ENCODE data around the gene DES. TPM values are rescaled to one million over a fixed set of nuclear protein-coding genes. Genes with fewer than 3 reads are reported as not detected.

Gene DES
- total RNA-seq, 5 donors from 2014 or later (not counting 1 experiment from before 2014, with no cell fraction given), result 0.98 to 1.3 (median 1.3) TPM; not detected in 2

DNA sequence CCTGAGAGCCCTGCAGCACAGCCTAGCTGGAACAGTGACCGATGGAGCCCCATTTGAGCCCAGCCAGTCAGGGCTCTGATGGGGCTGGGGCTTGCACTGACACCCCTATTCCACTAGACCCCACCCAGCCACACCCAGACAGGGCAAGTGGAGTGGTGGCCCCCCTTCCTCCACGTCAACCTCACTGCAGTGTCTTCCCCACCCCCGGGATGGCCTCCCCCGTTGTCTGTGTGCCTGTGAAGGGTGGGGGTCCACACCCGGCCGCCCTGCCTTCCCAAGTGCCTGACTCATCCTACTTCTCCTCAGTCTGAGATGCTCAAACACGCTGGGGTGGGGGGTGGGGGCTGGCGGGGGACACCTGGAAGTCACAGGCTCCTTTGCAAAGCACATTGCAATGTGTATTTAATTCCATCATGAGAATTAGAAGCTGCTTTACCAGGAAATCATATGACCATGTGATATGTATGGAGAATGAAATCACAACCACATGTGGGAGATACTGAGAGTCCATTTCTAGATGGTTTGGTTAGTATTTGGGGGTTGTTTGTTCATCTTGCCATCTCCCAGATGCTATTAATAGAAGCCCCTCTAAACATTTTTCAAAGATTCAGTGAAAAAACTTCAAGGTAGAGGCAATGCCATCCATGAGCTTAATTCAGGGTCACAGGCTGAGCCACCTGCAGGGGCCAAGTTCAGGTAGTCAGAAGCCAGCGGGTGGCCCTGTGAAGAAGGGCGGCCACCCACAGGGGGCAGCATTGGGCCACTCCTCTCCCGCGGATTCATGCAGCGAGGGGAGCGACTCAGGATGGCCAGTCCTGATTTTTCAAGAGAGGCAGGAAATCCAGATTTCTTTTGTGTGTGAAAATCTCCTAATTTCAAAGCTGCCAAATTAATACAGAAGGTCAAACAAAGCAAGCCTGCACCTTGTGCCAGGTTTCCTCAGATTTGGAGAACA, 57.8 kb downstream of the DES start:
- H3K4me3 ChIP-seq (ENCODE audit: control insufficient read depth in 1 of 2, extremely low read depth in 1 of 2, low read length in 1 of 2), result no peak overlapping the region
- Mint-ChIP-seq H3K4me1 (peaks cover 4 to 5% (median 4%) of the 10 kb centered on the region in 3 donors), H3K27me3 (peaks cover 0 to 11% of the 10 kb centered on the region in 2 donors), H3K36me3 (peaks cover 9% of the 10 kb centered on the region), H3K4me3 (no peak overlapping the region), H3K27ac (no peak overlapping the region), H3K9me3 (no peaks in the 10 kb centered on the region)
- H3K36me3 ChIP-seq (ENCODE audit: control insufficient read depth in 2 of 2, extremely low read depth in 1 of 2, insufficient read depth in 1 of 2, low read length in 1 of 2), result peaks cover 0 to 3% of the 10 kb centered on the region in 2 donors
- DNase-seq (peak in 31 of 35 experiments; percentile 8 to 67 (median 40)), ATAC-seq (replicated peaks in 1 of 4) (peak; percentile 67 to 78 (median 71))
- H3K4me1 ChIP-seq (ENCODE audit: control insufficient read depth in 1 of 2, extremely low read depth in 1 of 2, insufficient read depth in 2 of 2, low read length in 2 of 2), result no peaks in the 10 kb centered on the region
- ChIA-PET POLR2A (no interaction called here), CTCF (interaction anchor here (0.6 to 1.9 kb wide), 8 partner anchors 10 to 54 kb away, joined by 3 to 8 read pairs (median 4); partner anchors contain the start of gene GMPPA (in 1 of the 2))
- peaks cover 0 to 54% of the 10 kb centered on the region in 2 experiments for H3K27me3 ChIP-seq (replicated peaks in 1 of 2; ENCODE audit: control insufficient read depth in 2 of 2, extremely low read depth in 1 of 2, insufficient read depth in 2 of 2, low read length in 1 of 2)
- WGBS (ENCODE audit: insufficient coverage), result 9% methylated on average over 2 of the region's 14 CpGs
- H3K27ac ChIP-seq (ENCODE audit: low read length), result no peak overlapping the region
- no peaks in the 10 kb centered on the region for H3K9me3 ChIP-seq

Other genes starting within 250 kb of the DES start
- gene SLC23A3, start 248.3 kb upstream of the DES start, total RNA-seq, result 1 to 10 TPM in 3 of 5 donors, under 1 TPM in 2; 0.54 to 8.7 (median 5.1) TPM
- gene CNPPD1, start 241.5 kb upstream of the DES start, total RNA-seq, result 10 to 100 TPM; 49.2 to 89.5 (median 83.2) TPM
- gene RETREG2, start 240.1 kb upstream of the DES start, total RNA-seq, result 100 to 1,000 TPM in 3 of 5 donors, 10 to 100 TPM in 2; 85.2 to 131 (median 109) TPM
- gene ZFAND2B, start 211.6 kb upstream of the DES start, total RNA-seq, result 10 to 100 TPM; 61.7 to 91.6 (median 85.6) TPM
- gene ABCB6, start 199.4 kb upstream of the DES start, total RNA-seq, result 10 to 100 TPM in 3 of 5 donors, 1 to 10 TPM in 2; 4.1 to 16.5 (median 13.0) TPM
- gene ATG9A, start 188.7 kb upstream of the DES start, total RNA-seq, result 10 to 100 TPM; 52.5 to 72.9 (median 57.6) TPM
- gene ANKZF1, start 188.6 kb upstream of the DES start, total RNA-seq, result 100 to 1,000 TPM; 119 to 220 (median 194) TPM
- gene GLB1L, start 172.9 kb upstream of the DES start, total RNA-seq, result 1 to 10 TPM; 1.1 to 3.0 (median 1.8) TPM
- gene STK16, start 172.9 kb upstream of the DES start, total RNA-seq, result 10 to 100 TPM; 19.3 to 26.6 (median 21.3) TPM
- gene TUBA4B, start 165.1 kb upstream of the DES start, total RNA-seq, result not detected
- gene TUBA4A, start 164.5 kb upstream of the DES start, total RNA-seq, result 100 to 1,000 TPM; 108 to 196 (median 121) TPM
- gene DNAJB2, start 139.0 kb upstream of the DES start, total RNA-seq, result 100 to 1,000 TPM in 2 of 5 donors, 10 to 100 TPM in 3; 83.0 to 150 (median 91.8) TPM
- gene PTPRN, start 109.0 kb upstream of the DES start, total RNA-seq, result under 1 TPM in 1 of 5 donors, not detected in 4; 0.63 TPM
- gene RESP18, start 85.6 kb upstream of the DES start, total RNA-seq, result not detected
- gene DNPEP, start 30.5 kb upstream of the DES start, total RNA-seq, result 10 to 100 TPM; 73.5 to 88.8 (median 85.4) TPM
- 10 to 100 TPM; 13.8 to 23.9 (median 18.9) TPM for gene SPEG, start 16.5 kb downstream of the DES start, total RNA-seq
- 10 to 100 TPM; 20.6 to 47.7 (median 41.3) TPM for gene GMPPA, start 80.5 kb downstream of the DES start, total RNA-seq
- gene ASIC4, start 96.1 kb downstream of the DES start, total RNA-seq, result under 1 TPM in 3 of 5 donors, not detected in 2; 0.09 to 0.35 (median 0.20) TPM
- gene CHPF, start 125.4 kb downstream of the DES start, total RNA-seq, result 10 to 100 TPM in 3 of 5 donors, 1 to 10 TPM in 2; 5.0 to 12.8 (median 10.8) TPM
- under 1 TPM; 0.37 to 0.88 (median 0.69) TPM for gene TMEM198, start 125.7 kb downstream of the DES start, total RNA-seq
- 1 to 10 TPM; 1.2 to 2.4 (median 1.2) TPM for gene OBSL1, start 153.2 kb downstream of the DES start, total RNA-seq
- under 1 TPM in 1 of 5 donors, not detected in 4; 0.16 TPM for gene INHA, start 153.9 kb downstream of the DES start, total RNA-seq
- 10 to 100 TPM; 25.9 to 52.8 (median 49.3) TPM for gene STK11IP, start 179.5 kb downstream of the DES start, total RNA-seq
- under 1 TPM; 0.08 to 0.47 (median 0.37) TPM for gene SLC4A3, start 209.3 kb downstream of the DES start, total RNA-seq

All from T-cell (primary cell).